GM23338 (cell line): ENCODE measurements around the gene PRKD1. TPM values are rescaled to one million over a fixed set of nuclear protein-coding genes. Genes with fewer than 3 reads are reported as not detected.
A peak's percentile ranks its signal among the peaks of the same experiment; 100 is the strongest.

Experiments
- ATAC-seq: fragments of 200-7000 bp; cut with Tn5 transposase; 3 replicates; pipeline ENCODE4 v1.9.1; 2020
- DNase-seq: peaks from one replicate; pipeline ENCODE4 v3.0.0-alpha.2; 2015; ENCODE audit warnings: low spot score
- H2AFZ ChIP-seq: fragments of 200-600 bp; sonication (generic); 2 replicates; pipeline ENCODE4 v1.8.0; 2016; ENCODE audit warnings: antibody characterized with exemption, mild to moderate bottlenecking, moderate library complexity
- H3F3A ChIP-seq: fragments of 200-600 bp; sonication (generic); replicated peaks from 2 replicates; pipeline ENCODE4 v1.8.0; 2017; ENCODE audit warnings: antibody characterized with exemption, mixed run types, low read depth
- H3K27ac ChIP-seq: fragments of 200-600 bp; sonication (generic); 2 replicates; pipeline ENCODE4 v1.6.1; 2016; ENCODE audit warnings: low read depth
- H3K27me3 ChIP-seq: fragments of 200-600 bp; sonication (generic); 2 replicates; pipeline ENCODE4 v1.8.0; 2016; ENCODE audit warnings: mild to moderate bottlenecking, mixed run types, moderate library complexity; ENCODE audit not compliant: insufficient read depth
- H3K36me3 ChIP-seq: fragments of 200-600 bp; sonication (generic); 2 replicates; pipeline ENCODE4 v1.8.0; 2016; ENCODE audit warnings: mild to moderate bottlenecking; ENCODE audit not compliant: insufficient read depth
- H3K4me1 ChIP-seq: fragments of 200-600 bp; sonication (generic); 2 replicates; pipeline ENCODE4 v1.8.0; 2016; ENCODE audit warnings: mild to moderate bottlenecking, moderate library complexity; ENCODE audit not compliant: insufficient read depth
- H3K4me2 ChIP-seq: fragments of 200-600 bp; sonication (generic); 2 replicates; pipeline ENCODE4 v1.7.1; 2017; ENCODE audit warnings: mixed run types
- H3K4me3 ChIP-seq: fragments of 200-600 bp; sonication (generic); 2 replicates; pipeline ENCODE4 v1.6.1; 2016; ENCODE audit warnings: mixed run types
- H3K79me2 ChIP-seq: fragments of 200-600 bp; sonication (generic); replicated peaks from 2 replicates; pipeline ENCODE4 v1.8.0; 2017; ENCODE audit warnings: mild to moderate bottlenecking; ENCODE audit not compliant: insufficient read depth
- H3K9me2 ChIP-seq: fragments of 200-600 bp; sonication (generic); 2 replicates; pipeline ENCODE4 v1.8.0; 2017; ENCODE audit not compliant: insufficient read depth
- H4K20me1 ChIP-seq: fragments of 200-600 bp; sonication (generic); replicated peaks from 2 replicates; pipeline ENCODE4 v1.8.0; 2017; ENCODE audit warnings: mild to moderate bottlenecking; ENCODE audit not compliant: insufficient read depth
- H3K27ac Mint-ChIP-seq: 2 replicates; pipeline ENCODE4 v1.8.0; 2020; ENCODE audit warnings: inconsistent platforms, mild to moderate bottlenecking, moderate library complexity, mixed read lengths
- H3K27me3 Mint-ChIP-seq: 3 replicates; pipeline ENCODE4 v1.8.0; 2022; ENCODE audit warnings: low read depth, mild to moderate bottlenecking, moderate library complexity, mixed read lengths, inconsistent platforms; ENCODE audit not compliant: insufficient read depth, poor library complexity
- H3K36me3 Mint-ChIP-seq: 3 replicates; pipeline ENCODE4 v1.8.0; 2021; ENCODE audit warnings: low read depth, mild to moderate bottlenecking, inconsistent platforms, moderate library complexity, mixed read lengths
- H3K4me1 Mint-ChIP-seq: 3 replicates; pipeline ENCODE4 v1.8.0; 2020; ENCODE audit warnings: mild to moderate bottlenecking, inconsistent platforms, mixed read lengths
- H3K4me3 Mint-ChIP-seq: 3 replicates; pipeline ENCODE4 v1.8.0; 2021; ENCODE audit warnings: moderate library complexity, mild to moderate bottlenecking, inconsistent platforms, mixed read lengths
- H3K9me3 Mint-ChIP-seq: 3 replicates; pipeline ENCODE4 v1.8.0; 2020; ENCODE audit warnings: moderate library complexity, mild to moderate bottlenecking, inconsistent platforms, mixed read lengths
- CREB1 ChIP-seq: fragments of 250-450 bp; sonication (Bioruptor Pico); IDR thresholded peaks from 2 replicates; pipeline ENCODE4 v1.5.0; 2020; ENCODE audit warnings: low read depth, mild to moderate bottlenecking, moderate library complexity
- EZH2 ChIP-seq: fragments of 200-600 bp; sonication (generic); IDR thresholded peaks from one replicate; pipeline ENCODE4 v1.8.0; 2017; ENCODE audit warnings: antibody characterized with exemption, mild to moderate bottlenecking, low read depth; ENCODE audit not compliant: unreplicated experiment
- EZH2phosphoT487 ChIP-seq: fragments of 200-600 bp; sonication (generic); IDR thresholded peaks from one replicate; pipeline ENCODE4 v1.8.1; 2018; ENCODE audit warnings: antibody characterized with exemption; ENCODE audit not compliant: unreplicated experiment
- JUNB ChIP-seq: IDR thresholded peaks from one replicate; pipeline ENCODE4 v1.6.1; 2016; ENCODE audit warnings: antibody characterized with exemption; ENCODE audit not compliant: unreplicated experiment
- NANOG ChIP-seq: IDR thresholded peaks from 2 replicates; pipeline ENCODE4 v1.6.1; 2016; ENCODE audit warnings: antibody characterized with exemption, borderline replicate concordance
- POLR2AphosphoS5 ChIP-seq: IDR thresholded peaks from 2 replicates; pipeline ENCODE4 v1.6.1; 2016; ENCODE audit warnings: antibody characterized with exemption, low read depth
- STAT1 ChIP-seq: IDR thresholded peaks from one replicate; pipeline ENCODE4 v1.6.1; 2016; ENCODE audit warnings: antibody characterized with exemption; ENCODE audit not compliant: unreplicated experiment
- ZNF114 ChIP-seq: fragments of 250-450 bp; sonication (Bioruptor Pico); IDR thresholded peaks from 2 replicates; pipeline ENCODE4 v1.5.0; 2020; ENCODE audit warnings: mild to moderate bottlenecking, moderate library complexity
- ZNF331 ChIP-seq: fragments of 250-450 bp; sonication (Bioruptor Pico); IDR thresholded peaks from 2 replicates; pipeline ENCODE4 v1.5.0; 2020; ENCODE audit warnings: low read depth, mild to moderate bottlenecking, moderate library complexity
- polyA plus RNA-seq: library from polyadenylated mRNA; unstranded; fragments of >200 nt; fragmentation: Nextera tagmentation; extraction: Ambion mirVana; gene quantifications from 2 replicates; pipeline ENCODE4 v1.2.1, GENCODE V29; 2016
- total RNA-seq: library from RNA; depleted of rRNA; stranded (reverse); fragments of >200 nt; shearing (Covaris generic); gene quantifications from 2 replicates; pipeline ENCODE4 v1.2.3, GENCODE V29; 2014
- TF ChIP-seq, protein P1 (sequence below): IDR thresholded peaks from one replicate; pipeline ENCODE4 v1.6.1; 2018; ENCODE audit warnings: antibody characterized with exemption; ENCODE audit not compliant: unreplicated experiment
- TF ChIP-seq, protein P2 (sequence below): IDR thresholded peaks from 2 replicates; pipeline ENCODE4 v1.6.1; 2016; ENCODE audit warnings: antibody characterized with exemption
- TF ChIP-seq, protein P3 (sequence below), 2 experiments: fragments of 200-600 bp in 1 of 2; sonication (generic) in 1 of 2; conservative IDR thresholded peaks; 2 replicates each; pipeline versions ENCODE4 v1.5.1 to v1.6.1; 2016 to 2017; ENCODE audit warnings: antibody characterized with exemption in 2 of 2, low read depth in 2 of 2, mild to moderate bottlenecking in 2 of 2, moderate library complexity in 1 of 2

Gene PRKD1
- total and polyA plus RNA-seq, 2 experiments from 2014 or later = 3.1 to 9.7 TPM

DNA sequence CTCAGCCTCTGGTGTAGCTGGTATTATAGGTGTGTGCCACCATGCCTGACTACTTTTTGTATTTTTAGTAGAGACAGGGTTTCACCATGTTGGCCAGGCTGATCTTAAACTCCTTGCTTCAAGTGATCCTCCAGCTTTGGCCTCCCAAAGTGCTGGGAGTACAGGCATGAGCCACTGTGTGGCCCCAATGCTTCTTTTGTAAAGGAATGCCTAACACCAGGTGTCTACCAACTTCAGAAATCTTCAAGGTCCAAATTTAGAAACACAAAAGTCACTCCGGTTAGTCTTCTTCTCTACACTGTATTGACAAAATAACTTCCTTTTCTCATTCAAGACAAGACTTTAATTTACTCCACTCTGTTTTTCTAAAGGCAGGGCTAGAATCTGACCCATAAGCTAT lies 188.7 kb downstream of the PRKD1 start:
- peaks cover 5% of the 10 kb centered on the region for H3K27me3 Mint-ChIP-seq
- H3K9me3 Mint-ChIP-seq = no peaks in the 10 kb centered on the region
- Histone ChIP-seq H3K4me3 (no peak overlapping the region), H3K79me2 (no peaks in the 10 kb centered on the region), H4K20me1 (no peaks in the 10 kb centered on the region), H3K4me1 (peaks cover 22% of the 10 kb centered on the region), H3F3A (no peaks in the 10 kb centered on the region), H3K27ac (no peak overlapping the region), H3K9me2 (no peaks in the 10 kb centered on the region), H3K4me2 (peak overlapping the region; percentile 49), H3K36me3 (no peaks in the 10 kb centered on the region), H2AFZ (0 out of 2 replicates have a peak overlapping the region, but pooled peaks have one; percentile 20), H3K27me3 (no peaks in the 10 kb centered on the region)
- ATAC-seq (peak; percentile 77), DNase-seq (peak; percentile 27)
- TF ChIP-seq EZH2phosphoT487 (no peak), EZH2 (no peak), NANOG (no peak), CREB1 (no peak), STAT1 (no peak), ZNF331 (CRISPR knock-in tag) (no peak), JUNB (no peak), POLR2AphosphoS5 (no peak), ZNF114 (CRISPR knock-in tag) (no peak)
- TF ChIP-seq, protein P1, sequence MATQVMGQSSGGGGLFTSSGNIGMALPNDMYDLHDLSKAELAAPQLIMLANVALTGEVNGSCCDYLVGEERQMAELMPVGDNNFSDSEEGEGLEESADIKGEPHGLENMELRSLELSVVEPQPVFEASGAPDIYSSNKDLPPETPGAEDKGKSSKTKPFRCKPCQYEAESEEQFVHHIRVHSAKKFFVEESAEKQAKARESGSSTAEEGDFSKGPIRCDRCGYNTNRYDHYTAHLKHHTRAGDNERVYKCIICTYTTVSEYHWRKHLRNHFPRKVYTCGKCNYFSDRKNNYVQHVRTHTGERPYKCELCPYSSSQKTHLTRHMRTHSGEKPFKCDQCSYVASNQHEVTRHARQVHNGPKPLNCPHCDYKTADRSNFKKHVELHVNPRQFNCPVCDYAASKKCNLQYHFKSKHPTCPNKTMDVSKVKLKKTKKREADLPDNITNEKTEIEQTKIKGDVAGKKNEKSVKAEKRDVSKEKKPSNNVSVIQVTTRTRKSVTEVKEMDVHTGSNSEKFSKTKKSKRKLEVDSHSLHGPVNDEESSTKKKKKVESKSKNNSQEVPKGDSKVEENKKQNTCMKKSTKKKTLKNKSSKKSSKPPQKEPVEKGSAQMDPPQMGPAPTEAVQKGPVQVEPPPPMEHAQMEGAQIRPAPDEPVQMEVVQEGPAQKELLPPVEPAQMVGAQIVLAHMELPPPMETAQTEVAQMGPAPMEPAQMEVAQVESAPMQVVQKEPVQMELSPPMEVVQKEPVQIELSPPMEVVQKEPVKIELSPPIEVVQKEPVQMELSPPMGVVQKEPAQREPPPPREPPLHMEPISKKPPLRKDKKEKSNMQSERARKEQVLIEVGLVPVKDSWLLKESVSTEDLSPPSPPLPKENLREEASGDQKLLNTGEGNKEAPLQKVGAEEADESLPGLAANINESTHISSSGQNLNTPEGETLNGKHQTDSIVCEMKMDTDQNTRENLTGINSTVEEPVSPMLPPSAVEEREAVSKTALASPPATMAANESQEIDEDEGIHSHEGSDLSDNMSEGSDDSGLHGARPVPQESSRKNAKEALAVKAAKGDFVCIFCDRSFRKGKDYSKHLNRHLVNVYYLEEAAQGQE = no peak
- TF ChIP-seq, protein P2, sequence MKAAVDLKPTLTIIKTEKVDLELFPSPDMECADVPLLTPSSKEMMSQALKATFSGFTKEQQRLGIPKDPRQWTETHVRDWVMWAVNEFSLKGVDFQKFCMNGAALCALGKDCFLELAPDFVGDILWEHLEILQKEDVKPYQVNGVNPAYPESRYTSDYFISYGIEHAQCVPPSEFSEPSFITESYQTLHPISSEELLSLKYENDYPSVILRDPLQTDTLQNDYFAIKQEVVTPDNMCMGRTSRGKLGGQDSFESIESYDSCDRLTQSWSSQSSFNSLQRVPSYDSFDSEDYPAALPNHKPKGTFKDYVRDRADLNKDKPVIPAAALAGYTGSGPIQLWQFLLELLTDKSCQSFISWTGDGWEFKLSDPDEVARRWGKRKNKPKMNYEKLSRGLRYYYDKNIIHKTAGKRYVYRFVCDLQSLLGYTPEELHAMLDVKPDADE = no peak
- TF ChIP-seq, protein P3, sequence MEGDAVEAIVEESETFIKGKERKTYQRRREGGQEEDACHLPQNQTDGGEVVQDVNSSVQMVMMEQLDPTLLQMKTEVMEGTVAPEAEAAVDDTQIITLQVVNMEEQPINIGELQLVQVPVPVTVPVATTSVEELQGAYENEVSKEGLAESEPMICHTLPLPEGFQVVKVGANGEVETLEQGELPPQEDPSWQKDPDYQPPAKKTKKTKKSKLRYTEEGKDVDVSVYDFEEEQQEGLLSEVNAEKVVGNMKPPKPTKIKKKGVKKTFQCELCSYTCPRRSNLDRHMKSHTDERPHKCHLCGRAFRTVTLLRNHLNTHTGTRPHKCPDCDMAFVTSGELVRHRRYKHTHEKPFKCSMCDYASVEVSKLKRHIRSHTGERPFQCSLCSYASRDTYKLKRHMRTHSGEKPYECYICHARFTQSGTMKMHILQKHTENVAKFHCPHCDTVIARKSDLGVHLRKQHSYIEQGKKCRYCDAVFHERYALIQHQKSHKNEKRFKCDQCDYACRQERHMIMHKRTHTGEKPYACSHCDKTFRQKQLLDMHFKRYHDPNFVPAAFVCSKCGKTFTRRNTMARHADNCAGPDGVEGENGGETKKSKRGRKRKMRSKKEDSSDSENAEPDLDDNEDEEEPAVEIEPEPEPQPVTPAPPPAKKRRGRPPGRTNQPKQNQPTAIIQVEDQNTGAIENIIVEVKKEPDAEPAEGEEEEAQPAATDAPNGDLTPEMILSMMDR (conservative IDR thresholded peaks at IDR 0.05; ENCODE audit: low read depth in 2 of 2) = no peak; a peak in 1 of 4 replicates
- H3K4me1 Mint-ChIP-seq = peaks cover 29% of the 10 kb centered on the region
- H3K36me3 Mint-ChIP-seq = no peaks in the 10 kb centered on the region
- H3K27ac Mint-ChIP-seq = no peak overlapping the region
- H3K4me3 Mint-ChIP-seq = no peak overlapping the region
